HT1080 (cell line): ENCODE data around the gene IGFBP5. TPM values are rescaled to one million over a fixed set of nuclear protein-coding genes. Genes with fewer than 3 reads are reported as not detected.

Experiments used
- DNase-seq: peaks from one replicate; pipeline ENCODE4 v3.0.0-alpha.2; 2015; ENCODE audit warnings: low read depth
- total RNA-seq: library from RNA; depleted of rRNA; stranded (reverse); fragments of >200 nt; shearing (Covaris generic); gene quantifications from 2 replicates; pipeline ENCODE4 v1.2.3, GENCODE V29; 2014

Gene IGFBP5
- total RNA-seq, 1 experiment from 2014 or later: 0.11 TPM

- DNase-seq: no peak
Observed at GRCh38 chr2:216688731-216689340, 6.5 kb downstream of the IGFBP5 start.

- DNase-seq: no peak
Observed at GRCh38 chr2:216687646-216688045, 7.7 kb downstream of the IGFBP5 start.

GRCh38 chr2:216687111-216687510 lies 8.2 kb downstream of the IGFBP5 start:
- DNase-seq: no peak

GRCh38 chr2:216685327-216685875 lies 9.9 kb downstream of the IGFBP5 start:
- DNase-seq: no peak

DNA sequence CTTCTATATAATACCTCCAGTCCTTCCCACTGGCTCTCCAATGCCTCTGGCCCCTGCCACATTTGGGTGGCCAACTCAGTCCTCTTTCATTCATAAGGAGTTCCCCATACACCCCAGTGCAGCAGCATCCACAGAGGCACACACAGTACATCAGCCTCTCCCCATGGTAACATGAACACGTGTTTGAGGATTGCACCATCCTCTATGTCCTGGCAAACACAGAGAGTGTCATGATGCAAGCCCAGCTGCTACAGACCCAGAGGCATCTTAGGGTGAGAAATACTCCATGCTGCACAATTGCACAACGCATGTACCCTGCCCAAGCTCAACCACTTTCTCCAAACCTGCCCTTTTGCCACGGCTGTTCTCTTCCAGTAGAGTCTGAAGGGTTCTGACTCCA lies 11.5 kb downstream of the IGFBP5 start:
- peak; percentile 18 for DNase-seq

DNA sequence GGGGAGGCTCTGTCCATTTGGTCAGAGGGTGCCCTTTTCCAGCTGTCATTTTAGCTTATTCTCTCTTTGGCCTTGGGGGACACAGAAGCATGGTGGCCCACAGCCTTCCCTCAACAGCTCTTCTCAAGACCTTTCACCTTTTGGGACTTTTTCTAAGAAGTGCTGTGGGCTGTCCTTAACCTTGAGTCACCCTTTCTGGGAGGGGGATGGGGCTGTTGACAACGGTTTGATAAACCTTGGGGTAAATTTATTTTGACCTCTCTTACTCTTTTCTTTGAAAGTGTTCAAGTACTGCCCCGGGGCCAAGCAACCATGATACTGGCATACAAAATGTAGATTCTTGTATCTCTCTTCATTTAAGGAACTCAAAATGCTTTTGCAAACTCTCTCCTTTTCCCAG lies 13.7 kb downstream of the IGFBP5 start:
- no peak for DNase-seq

- DNase-seq: no peak
Observed at GRCh38 chr2:216680951-216681629, 14.3 kb downstream of the IGFBP5 start.

DNA sequence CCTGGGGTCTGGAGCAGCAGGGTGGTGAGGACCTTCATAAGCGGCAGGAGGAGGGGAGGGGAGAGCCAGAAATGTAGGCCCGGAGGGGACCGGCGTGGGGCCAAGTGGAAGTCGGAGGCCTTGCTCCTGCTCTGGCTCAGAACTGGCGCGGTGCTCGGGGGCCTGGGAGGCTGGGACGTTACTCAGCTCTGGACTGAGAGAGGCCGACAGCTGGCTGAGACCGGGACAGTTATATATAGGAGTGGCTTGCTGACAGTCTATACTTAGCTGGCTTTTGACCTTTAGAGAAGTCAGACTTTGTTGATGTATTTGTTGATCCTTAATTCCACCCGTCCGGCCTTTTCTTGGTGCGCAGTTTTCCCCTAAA lies 15.7 kb downstream of the IGFBP5 start:
- no peak for DNase-seq

GRCh38 chr2:216678813-216679657 lies 16.3 kb downstream of the IGFBP5 start:
- DNase-seq: no peak

DNA sequence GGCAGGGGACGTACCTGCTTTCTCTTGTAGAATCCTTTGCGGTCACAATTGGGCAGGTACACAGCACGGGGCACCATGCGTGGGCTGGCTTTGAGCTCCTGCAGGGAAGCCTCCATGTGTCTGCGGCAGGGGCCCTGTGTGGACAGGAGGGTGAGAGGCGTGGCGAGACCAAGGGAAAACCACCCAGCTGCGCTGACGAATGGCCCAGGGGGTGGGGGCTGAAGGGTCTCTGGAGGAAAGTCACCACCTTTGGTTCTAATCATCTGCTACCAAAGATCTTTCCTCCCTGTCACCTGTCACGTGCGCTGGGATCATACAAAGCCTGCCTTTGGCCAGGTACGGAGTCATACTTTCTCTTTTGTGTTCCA lies 17.3 kb downstream of the IGFBP5 start:
- DNase-seq: no peak

DNA sequence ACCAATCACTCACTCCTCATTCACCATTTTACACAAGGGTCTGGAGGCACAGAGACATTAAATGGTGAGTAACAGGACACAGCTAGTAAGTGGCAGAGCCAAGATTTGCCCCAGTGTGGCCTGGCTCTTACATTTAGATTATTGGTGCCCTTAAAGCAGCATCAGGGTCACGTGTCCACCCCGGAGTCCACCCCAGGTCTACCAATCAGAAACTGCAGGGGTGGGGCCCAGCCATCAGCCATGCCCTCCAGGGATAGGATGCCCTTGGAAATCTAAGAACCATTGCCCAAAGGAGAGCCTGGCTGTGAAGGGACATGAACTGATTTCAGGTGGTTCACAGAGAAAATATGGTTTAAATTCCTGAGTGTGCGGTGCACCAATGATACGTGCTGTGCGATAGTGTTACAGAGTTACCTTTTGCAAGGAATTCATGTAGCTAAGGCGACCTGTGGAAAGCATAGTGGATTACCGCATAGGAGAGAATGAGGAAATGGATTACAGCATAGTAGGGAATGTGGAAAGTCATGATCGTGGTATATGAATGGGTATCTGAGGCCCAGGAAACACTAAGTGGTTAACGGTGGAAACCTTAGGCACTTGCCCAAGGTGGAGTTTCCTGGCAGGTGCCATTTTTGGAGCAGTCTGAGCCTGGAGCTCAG lies 17.8 kb downstream of the IGFBP5 start:
- DNase-seq: no peak

- no peak for DNase-seq
Observed at GRCh38 chr2:216676630-216677029, 18.7 kb downstream of the IGFBP5 start.

DNA sequence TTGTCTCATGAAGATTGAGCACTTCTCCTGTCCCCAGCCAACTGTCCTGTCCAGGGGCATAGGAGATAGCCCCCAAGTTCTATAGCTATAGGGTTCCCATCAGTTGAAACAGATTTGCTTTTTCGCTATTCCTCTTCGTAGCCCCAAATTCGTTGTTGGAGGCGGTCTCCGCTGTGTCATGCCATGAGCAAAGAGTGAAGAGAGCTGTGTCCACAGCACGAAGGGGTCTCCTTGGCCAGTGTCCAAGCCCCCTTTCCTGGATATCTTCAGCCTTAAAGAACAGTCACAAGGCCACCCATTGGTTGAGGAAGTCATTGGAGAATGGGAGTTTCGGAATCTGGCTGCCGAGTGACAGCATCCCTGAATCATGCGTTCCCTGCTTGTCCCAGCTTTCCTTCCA lies 21.0 kb downstream of the IGFBP5 start:
- no peak for DNase-seq

- no peak for DNase-seq
Observed at GRCh38 chr2:216673609-216674008, 21.7 kb downstream of the IGFBP5 start.

GRCh38 chr2:216673021-216673420 lies 22.3 kb downstream of the IGFBP5 start:
- no peak for DNase-seq

DNA sequence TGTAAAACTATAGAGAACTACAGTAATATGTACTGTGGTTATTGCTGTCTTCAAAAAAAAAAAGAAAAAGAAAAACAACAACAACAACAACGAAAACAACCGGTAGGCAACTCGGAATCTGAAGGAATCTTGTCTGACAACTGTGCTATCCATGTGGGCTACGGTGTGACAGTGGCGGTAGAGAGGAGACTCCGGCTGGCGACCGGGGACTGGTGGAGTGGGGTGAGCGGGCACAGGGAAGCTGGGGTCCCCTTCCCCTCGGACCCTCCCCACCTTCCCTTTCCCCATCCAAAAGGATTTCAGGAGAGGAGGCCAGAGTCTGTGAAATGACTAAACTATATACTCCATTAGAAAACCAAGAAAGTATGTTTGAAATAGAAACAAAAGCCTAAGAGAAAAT lies 22.9 kb downstream of the IGFBP5 start:
- DNase-seq: no peak

- DNase-seq: no peak
Observed at GRCh38 chr2:216671791-216672343, 23.5 kb downstream of the IGFBP5 start.

GRCh38 chr2:216671081-216671411 lies 24.3 kb downstream of the IGFBP5 start:
- no peak for DNase-seq

- DNase-seq: no peak
Observed at GRCh38 chr2:216670266-216671080, 24.9 kb downstream of the IGFBP5 start.

GRCh38 chr2:216666461-216667233 lies 28.7 kb downstream of the IGFBP5 start:
- peak; percentile 70 for DNase-seq
